HFFc6 (cell line): ENCODE measurements around the gene NBEAL2. TPM values are rescaled to one million over a fixed set of nuclear protein-coding genes. Genes with fewer than 3 reads are reported as not detected.

Experiments used
- DNase-seq: peaks from one replicate; pipeline ENCODE4 v3.0.0-alpha.2; 2018
- H3K27ac Mint-ChIP-seq: 2 replicates; pipeline ENCODE4 v1.8.0; 2020; ENCODE audit warnings: mild to moderate bottlenecking, mixed read lengths
- H3K27me3 Mint-ChIP-seq: 2 replicates; pipeline ENCODE4 v1.8.0; 2021; ENCODE audit warnings: mild to moderate bottlenecking, moderate library complexity, mixed read lengths; ENCODE audit not compliant: insufficient read depth
- H3K36me3 Mint-ChIP-seq: 2 replicates; pipeline ENCODE4 v1.8.0; 2021; ENCODE audit warnings: low read depth, mixed read lengths
- H3K4me1 Mint-ChIP-seq: 2 replicates; pipeline ENCODE4 v1.8.0; 2020; ENCODE audit warnings: low read depth, mixed read lengths
- H3K4me3 Mint-ChIP-seq: 2 replicates; pipeline ENCODE4 v1.8.0; 2020; ENCODE audit warnings: mild to moderate bottlenecking, moderate library complexity, mixed read lengths
- H3K9me3 Mint-ChIP-seq: 2 replicates; pipeline ENCODE4 v1.8.0; 2020; ENCODE audit warnings: mild to moderate bottlenecking, mixed read lengths
- total RNA-seq, 6 experiments: library from RNA; stranded (reverse); fragmentation: NEBNext Ultra II Directional; extraction: Animal tissue kit (Norgen Biotek cat#: 25700); gene quantifications; 2 replicates in 1 of 6; 3 replicates in 5 of 6; pipeline ENCODE4 v1.2.3, GENCODE V29; 2021
- TF ChIP-seq, protein P1 (sequence below): fragments of 200-600 bp; sonication (generic); IDR thresholded peaks from 2 replicates; pipeline ENCODE4 v1.5.0; 2021; ENCODE audit warnings: antibody characterized with exemption, mild to moderate bottlenecking

The NBEAL2 gene
- total RNA-seq, 6 experiments from 2014 or later, result 5.3 to 7.6 (median 5.8) TPM

- no peaks in the 10 kb centered on the region for H3K9me3 Mint-ChIP-seq
- H3K4me1 Mint-ChIP-seq, result peaks cover 12% of the 10 kb centered on the region
- H3K27ac Mint-ChIP-seq, result no peak overlapping the region
- no peak for DNase-seq
- H3K4me3 Mint-ChIP-seq, result no peak overlapping the region
- no peaks in the 10 kb centered on the region for H3K36me3 Mint-ChIP-seq
- H3K27me3 Mint-ChIP-seq, result no peaks in the 10 kb centered on the region
- TF ChIP-seq, protein P1, sequence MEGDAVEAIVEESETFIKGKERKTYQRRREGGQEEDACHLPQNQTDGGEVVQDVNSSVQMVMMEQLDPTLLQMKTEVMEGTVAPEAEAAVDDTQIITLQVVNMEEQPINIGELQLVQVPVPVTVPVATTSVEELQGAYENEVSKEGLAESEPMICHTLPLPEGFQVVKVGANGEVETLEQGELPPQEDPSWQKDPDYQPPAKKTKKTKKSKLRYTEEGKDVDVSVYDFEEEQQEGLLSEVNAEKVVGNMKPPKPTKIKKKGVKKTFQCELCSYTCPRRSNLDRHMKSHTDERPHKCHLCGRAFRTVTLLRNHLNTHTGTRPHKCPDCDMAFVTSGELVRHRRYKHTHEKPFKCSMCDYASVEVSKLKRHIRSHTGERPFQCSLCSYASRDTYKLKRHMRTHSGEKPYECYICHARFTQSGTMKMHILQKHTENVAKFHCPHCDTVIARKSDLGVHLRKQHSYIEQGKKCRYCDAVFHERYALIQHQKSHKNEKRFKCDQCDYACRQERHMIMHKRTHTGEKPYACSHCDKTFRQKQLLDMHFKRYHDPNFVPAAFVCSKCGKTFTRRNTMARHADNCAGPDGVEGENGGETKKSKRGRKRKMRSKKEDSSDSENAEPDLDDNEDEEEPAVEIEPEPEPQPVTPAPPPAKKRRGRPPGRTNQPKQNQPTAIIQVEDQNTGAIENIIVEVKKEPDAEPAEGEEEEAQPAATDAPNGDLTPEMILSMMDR, result no peak
Observed at GRCh38 chr3:47003056-47003410, 23.6 kb downstream of the NBEAL2 start.

GRCh38 chr3:47003461-47004368 lies 24.2 kb downstream of the NBEAL2 start:
- Mint-ChIP-seq H3K4me1 (peaks cover 12% of the 10 kb centered on the region), H3K4me3 (no peak overlapping the region), H3K36me3 (no peaks in the 10 kb centered on the region), H3K27me3 (no peaks in the 10 kb centered on the region), H3K9me3 (no peaks in the 10 kb centered on the region), H3K27ac (no peak overlapping the region)
- TF ChIP-seq, protein P1, result no peak
- DNase-seq, result no peak

DNA sequence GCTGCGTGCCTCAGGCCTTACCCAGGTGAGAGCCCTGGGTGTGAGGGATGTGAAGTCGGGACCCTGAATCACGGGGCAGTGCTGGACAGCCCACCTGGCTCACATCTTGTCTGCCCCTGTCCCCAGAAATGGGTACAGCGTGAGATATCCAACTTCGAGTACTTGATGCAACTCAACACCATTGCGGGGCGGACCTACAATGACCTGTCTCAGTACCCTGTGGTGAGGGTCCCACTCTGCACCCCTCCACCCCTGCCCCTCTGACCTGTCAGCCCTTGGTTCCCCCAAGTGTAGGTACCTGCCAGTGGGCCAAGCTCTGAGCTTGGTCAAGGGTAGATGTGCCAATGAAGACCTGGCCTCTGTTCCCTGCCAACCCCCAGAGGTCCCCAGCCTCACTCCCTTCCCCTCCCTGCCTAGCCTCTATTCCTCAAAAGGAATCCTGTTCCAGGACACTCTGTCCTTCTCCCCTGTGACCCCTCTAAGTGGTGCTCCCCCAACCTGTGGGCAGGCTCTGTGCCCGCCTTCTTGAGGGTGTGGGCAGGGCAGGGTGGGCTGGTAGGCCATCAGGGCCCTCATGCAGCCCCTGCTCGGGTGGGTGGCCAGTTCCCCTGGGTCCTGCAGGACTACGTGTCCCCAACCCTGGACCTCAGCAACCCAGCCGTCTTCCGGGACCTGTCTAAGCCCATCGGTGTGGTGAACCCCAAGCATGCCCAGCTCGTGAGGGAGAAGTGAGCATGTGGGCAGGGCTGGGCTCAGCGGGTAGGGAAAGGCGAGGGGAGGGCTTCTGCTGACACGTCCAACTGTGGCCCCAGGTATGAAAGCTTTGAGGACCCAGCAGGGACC lies 25.1 kb downstream of the NBEAL2 start:
- TF ChIP-seq, protein P1, result no peak
- H3K27ac Mint-ChIP-seq, result no peak overlapping the region
- no peaks in the 10 kb centered on the region for H3K9me3 Mint-ChIP-seq
- peaks cover 12% of the 10 kb centered on the region for H3K4me1 Mint-ChIP-seq
- H3K36me3 Mint-ChIP-seq, result no peaks in the 10 kb centered on the region
- DNase-seq, result no peak
- H3K4me3 Mint-ChIP-seq, result no peak overlapping the region
- 0 out of 2 replicates have a peak, but pooled peaks cover under 1% of the 10 kb centered on the region for H3K27me3 Mint-ChIP-seq

DNA sequence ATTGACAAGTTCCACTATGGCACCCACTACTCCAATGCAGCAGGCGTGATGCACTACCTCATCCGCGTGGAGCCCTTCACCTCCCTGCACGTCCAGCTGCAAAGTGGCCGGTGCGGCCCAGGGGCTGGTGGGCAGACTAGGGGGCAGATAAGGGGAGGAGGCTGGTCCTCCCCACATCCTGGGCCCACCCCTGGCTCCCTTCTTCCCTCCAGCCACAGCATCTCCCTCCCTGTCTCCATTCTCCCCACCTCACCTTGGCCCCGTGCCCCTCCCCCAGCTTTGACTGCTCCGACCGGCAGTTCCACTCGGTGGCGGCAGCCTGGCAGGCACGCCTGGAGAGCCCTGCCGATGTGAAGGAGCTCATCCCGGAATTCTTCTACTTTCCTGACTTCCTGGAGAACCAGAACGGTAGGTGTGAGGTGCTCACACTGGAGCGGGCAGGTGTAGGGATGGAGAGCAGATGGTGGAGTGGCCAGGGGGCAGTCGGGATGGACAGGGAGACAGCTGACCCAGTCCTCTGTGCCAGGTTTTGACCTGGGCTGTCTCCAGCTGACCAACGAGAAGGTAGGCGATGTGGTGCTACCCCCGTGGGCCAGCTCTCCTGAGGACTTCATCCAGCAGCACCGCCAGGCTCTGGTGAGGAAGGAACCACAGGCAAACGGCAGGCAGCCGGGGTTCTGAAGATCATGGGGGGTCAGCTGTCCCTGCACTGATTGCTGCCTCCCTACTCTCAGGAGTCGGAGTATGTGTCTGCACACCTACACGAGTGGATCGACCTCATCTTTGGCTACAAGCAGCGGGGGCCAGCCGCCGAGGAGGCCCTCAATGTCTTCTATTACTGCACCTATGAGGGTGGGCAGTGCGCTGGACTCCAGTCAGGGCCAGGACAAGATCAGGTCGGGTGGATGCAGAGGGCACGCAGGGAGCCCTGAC lies 26.0 kb downstream of the NBEAL2 start:
- no peak for DNase-seq
- Mint-ChIP-seq H3K4me3 (no peak overlapping the region), H3K36me3 (no peaks in the 10 kb centered on the region), H3K9me3 (no peaks in the 10 kb centered on the region), H3K4me1 (peaks cover 5% of the 10 kb centered on the region), H3K27me3 (peaks cover 5% of the 10 kb centered on the region; the same call in 1 of the 2 replicates), H3K27ac (no peak overlapping the region)
- TF ChIP-seq, protein P1, result no peak

DNA sequence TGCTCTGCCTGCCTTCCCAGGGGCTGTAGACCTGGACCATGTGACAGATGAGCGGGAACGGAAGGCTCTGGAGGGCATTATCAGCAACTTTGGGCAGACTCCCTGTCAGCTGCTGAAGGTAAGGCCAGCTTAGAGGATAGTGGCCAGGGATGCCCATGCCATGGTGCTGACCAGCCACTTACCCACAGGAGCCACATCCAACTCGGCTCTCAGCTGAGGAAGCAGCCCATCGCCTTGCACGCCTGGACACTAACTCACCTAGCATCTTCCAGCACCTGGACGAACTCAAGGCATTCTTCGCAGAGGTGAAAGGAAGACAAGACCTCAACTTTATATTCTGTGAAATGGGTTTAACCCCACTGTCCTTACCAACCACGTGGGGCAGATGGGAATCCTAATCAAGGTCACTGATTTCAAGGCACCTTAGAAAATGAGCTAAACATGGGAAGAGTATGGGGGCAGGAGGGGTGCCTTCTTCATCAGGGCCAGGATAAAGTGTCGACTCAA lies 26.7 kb downstream of the NBEAL2 start:
- Mint-ChIP-seq H3K27ac (no peak overlapping the region), H3K4me1 (no peaks in the 10 kb centered on the region), H3K27me3 (peaks cover 5% of the 10 kb centered on the region; the same call in 1 of the 2 replicates), H3K36me3 (no peaks in the 10 kb centered on the region), H3K4me3 (no peak overlapping the region), H3K9me3 (no peaks in the 10 kb centered on the region)
- TF ChIP-seq, protein P1, result no peak
- no peak for DNase-seq
